Measurements from ENCODE around the gene PRDX1.
"Not testable (repeated sequence)": the region's sequence is repeated elsewhere in the genome, so short reads cannot be mapped to it uniquely, and the experiment has no call there.

PRDX1 gene

DNA sequence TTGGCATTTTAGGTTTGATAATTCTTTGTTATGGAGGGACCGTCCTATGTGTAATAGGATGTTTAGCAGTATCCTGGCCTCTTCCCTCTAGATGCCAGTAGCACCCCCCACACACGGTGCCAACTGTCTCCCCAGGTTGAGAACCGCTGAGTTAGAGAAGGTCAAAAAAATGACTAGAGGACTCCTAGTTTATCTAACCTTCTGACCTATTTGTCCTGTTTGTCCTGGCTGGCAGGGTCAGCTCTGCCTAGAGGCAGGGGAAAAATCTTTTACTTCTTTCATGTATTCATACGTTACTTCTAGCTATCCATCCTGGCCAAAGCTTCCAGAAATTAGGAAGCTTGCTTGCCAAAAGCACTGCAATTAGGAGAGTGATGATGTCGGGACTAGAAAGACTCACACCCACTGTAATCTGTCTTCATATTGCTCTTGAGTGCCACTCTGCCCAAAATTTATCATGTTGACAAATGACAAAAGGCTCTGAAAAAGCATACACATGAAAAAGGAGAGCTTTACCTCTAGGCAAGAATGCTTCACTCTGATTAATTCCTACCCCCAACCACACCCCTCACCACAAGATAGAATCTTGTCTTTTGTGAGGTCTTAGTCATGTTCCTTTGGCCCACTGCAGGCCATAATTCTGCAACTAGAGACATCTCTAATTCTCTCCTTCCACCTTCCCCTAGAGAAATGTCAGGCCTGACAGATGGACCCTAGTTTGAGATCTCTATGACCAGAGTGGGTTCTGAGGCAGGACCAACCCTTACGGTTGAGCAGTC is 14.5 kb upstream of the PRDX1 start:
- no peak for DNase-seq

DNA sequence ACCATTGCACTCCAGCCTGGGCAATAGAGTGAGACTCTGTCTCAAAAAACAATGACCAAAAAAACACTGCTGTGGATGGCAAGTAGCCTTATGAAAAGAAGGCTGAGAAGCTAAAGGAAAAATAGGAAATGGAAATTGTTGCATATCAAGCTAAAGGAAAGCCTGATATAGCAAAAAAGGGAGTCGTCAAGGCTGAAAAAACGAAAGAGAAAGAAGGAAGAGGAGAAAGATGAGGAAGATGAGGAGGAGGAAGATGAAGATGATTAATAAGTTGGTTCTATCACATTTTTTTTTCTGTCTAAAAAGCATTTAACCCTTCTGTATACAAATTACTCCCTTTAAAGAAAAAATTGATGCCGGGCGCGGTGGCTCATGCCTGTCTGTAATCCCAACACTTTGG is 10.2 kb upstream of the PRDX1 start:
- no peak for DNase-seq

DNA sequence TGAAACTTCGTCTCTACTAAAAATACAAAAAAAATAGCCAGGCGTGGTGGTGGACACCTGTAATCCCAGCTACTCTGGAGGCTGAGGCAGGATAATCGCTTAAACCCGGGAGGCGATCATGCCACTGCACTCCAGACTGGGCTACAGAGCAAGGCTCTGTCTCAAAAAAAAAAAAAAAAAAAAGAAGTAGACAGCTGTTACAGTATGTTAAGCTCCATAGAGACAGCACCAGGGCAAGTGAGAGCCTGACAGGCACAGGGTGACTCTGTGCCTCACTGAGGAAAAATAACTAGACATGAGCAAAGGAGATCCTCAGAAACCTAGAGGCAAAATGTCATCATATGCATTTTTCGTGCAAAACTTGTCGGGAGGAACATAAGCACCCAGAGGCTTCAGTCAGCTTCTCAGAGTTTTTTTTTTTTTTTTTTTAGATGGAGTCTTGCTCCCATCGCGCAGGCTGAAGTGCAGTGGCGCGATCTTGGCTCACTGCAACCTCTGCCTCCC is 9.0 kb upstream of the PRDX1 start:
- no peak for DNase-seq

DNA sequence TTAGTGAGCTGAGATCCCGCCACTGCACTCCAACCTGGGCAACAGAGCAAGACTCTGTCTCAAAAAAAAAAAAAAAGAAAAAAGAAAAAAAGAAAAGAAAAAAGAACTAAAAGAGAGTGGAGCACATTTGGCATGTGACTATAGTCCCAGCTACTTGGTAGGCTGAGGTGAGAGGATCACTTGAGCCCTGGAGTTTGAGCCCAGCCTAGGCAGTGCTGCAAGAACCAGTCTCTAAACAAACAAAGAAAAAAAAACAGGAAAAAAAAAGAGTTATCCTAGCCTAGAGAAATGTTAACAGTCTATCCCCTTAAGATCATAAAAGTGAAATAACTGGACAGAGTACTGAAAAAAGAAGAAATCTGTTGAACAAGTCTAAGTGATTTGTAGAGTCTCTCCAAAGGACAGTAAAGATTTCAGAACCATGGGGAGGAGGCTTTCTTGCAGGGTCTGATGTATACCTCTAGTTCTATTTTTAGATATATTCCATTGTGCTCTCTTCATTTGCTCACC is 4.5 kb upstream of the PRDX1 start:
- no peak for DNase-seq

DNA sequence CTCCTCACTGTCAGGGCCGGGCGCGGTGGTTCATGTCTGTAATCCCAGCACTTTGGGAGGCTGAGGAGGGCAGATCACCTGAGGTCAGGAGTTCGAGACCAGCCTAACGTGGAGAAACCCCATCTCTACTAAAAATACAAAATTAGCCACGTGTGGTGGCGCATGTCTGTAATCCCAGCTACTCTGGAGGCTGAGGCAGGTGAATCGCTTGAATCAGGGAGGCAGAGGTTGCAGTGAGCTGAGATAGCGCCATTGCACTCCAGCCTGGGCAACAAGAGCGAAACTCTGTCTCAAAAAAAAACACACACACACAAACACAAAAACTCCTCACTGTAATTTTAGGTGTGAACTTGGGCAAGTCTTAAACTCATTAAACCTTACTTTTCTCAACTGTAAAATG is 2.3 kb upstream of the PRDX1 start:
- not testable (repeated sequence) for DNase-seq

DNA sequence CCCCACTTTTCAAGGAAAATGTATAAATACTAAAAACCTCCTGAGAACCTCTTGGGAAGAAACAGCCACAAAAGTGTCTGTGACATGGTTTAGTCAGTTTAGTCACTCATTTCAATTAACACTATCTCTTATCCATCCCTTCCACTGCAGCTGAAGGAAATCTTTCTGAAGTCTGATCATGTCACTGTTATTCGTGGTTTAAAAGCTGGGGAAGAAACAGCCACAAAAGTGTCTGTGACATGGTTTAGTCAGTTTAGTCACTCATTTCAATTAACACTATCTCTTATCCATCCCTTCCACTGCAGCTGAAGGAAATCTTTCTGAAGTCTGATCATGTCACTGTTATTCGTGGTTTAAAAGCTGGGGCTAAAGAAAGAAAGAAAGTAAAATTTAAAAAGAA is 1.8 kb upstream of the PRDX1 start:
- not testable (repeated sequence) for DNase-seq

DNA sequence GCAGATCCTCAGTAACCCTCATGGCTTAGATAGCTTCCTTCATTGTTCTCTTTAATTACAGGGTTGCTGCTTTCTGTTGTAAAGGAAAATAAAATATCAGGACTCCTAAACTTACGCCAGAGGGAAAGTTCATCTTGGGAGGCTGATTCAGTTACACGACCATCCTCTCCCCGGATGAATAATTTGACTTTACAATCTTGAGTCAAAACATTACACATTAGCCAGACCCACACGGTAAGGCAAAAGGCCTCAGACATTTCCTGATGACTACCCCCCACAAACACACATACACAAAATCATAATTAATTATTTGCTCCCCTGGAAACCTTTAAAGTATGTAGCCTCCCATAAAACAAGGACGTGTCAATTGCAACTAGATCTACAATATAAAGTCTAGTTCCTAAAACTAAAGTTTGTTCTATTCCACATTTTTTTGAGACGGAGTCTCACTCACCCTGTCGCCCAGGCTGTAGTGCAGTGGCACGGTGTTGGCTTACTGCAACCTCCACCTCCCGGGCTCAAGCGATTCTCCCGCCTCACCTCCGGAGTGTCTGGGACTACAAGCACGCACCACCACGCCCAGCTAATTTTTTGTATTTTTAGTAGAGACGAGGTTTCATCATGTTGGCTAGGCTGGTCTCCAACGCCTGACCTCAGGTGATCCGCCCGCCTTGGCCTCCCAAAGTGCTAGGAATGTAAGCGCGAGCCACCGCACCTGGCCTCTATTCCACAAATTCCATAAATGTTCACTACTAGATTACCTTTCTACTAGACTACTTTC is 830 bp upstream of the PRDX1 start:
- DNase-seq, result no peak

DNA sequence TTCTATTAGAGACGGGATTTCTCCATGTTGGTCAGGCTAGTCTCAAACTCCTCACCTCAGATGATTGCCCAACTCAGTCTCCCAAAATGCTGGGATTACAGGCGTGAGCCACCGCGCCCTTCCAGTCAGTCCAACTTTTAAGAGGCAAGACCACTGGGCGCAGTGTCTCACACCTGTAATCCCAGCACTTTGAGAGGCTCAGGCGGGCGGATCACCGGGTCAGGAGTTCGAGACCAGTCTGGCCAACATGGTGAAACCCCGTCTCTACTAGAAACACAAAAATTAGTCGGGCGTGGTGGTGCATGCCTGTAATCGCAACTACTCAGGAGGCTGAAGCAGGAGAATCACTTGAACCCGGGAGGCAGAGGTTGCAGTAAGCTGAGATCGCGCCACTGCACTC is 1.9 kb downstream of the PRDX1 start:
- not testable (repeated sequence) for DNase-seq

DNA sequence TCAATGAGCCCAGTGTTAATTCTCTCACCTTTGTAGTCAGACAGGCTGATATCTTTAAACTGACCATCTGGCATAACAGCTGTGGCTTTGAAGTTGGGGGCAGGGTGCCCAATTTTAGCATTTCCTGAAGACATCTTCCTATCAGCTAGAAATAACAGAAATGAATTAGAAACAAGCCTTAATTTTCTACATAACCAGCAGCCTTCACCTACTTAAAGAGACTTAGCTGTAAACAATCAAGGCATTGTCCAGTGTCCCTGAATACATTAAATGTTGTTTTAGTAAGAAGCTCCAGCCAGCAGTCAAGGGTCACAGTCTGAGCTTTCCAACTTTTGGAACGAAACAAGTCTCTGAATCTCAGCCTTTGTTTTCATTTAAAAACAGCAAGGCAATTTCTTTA is 2.8 kb downstream of the PRDX1 start:
- no peak for DNase-seq

DNA sequence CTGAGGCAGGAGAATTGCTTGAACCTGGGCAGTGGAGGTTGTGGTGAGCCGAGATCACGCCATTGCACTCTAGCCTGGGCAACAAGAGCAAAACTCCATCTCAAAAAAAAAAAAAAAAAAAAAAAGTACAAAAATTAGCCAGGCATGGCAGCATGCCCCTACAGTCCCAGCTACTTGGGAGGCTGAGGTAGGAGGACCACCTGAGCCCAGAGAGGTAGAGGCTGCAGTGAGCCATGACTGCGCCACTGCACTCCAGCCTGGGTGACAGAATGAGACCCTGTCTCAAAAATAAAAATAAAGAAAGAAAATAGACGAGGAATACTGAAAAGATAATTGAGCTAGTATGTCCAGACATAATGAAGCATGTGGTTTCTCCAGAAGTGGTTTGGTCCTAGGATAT is 3.3 kb downstream of the PRDX1 start:
- not testable (repeated sequence) for DNase-seq

DNA sequence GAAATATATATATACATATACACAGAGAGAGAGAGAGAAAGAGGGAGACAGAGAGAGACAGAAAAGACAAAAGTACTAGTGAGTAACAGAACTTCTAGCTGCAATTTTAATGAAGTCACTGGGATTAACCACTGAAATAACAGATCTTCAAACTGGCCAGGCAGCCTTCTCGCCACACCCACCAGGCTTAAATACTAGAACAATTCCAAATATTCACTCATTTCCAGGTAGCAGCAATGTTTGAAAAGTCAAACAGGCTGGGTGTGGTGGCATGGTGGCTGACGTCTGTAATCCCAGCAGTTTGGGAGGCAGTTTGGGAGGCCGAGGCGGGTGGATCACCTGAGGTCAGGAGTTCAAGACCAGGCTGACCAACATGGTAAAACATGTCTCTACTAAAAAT is 5.2 kb downstream of the PRDX1 start:
- no peak for DNase-seq

DNA sequence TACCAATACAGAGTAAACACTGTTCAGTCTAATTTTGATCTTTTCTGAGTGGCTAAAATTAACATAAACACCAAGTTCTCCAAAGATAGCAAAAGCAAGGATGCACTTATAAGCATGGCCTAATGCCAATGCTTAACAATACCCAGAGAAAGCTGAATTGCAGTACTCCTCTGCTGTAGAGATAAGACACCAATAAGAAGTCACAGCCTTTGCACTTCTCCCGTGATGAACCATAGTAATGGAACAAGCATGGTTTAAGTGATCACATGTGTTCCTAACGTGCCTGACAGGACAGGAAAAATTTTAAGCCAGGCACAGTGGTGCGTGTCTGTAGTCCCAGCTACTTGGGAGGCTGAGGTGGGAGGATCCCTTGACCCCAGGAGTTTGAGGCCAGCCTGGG is 5.6 kb downstream of the PRDX1 start:
- DNase-seq, result no peak

DNA sequence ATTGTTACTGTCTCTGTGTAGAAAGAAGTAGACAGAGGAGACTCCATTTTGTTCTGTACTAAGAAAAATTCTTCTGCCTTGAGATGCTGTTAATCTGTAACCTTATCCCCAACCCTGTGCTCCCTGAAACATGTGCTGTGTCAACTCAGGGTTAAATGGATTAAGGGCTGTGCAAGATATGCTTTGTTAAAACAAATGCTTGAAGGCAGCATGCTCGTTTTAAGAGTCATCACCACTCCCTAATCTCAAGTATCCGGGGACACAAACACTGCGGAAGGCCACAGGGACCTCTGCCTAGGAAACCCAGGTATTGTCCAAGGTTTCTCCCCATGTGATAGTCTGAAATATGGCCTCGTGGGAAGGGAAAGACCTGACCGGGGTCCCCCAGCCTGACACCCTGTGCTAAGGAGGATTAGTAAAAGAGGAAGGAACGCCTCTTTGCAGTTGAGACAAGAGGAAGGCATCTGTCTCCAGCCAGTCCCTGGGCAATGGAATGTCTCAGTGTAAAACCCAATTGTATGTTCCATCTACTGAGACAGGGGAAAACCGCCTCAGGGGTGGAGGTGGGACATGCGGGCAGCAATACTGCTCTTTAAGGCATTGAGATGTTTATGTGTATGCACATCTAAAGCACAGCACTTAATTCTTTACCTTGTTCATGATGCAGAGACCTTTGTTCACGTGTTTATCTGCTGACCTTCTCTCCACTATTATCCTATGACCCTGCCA is 8.0 kb downstream of the PRDX1 start:
- DNase-seq, result not testable (repeated sequence)

DNA sequence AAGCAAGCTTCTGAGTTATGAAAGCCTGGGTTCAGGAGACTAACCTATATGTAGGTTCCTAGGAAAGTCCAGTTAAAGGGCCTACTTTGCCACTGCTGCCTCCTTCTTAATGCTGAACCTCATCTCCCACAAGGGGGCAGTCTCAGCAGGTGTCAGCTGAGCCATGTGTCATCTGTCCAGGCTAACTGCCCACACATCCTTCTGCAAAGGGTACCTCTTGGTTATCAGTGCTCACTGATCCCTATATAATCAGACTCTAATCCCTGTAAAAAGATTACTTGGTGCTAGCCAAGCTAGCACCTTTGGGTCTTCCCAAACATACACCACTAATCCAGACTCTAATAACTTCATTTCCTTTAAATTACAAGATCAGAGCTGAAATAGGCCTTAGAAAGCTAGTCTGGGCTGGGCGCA is 9.0 kb downstream of the PRDX1 start:
- DNase-seq, result peak; percentile 67 to 74

DNA sequence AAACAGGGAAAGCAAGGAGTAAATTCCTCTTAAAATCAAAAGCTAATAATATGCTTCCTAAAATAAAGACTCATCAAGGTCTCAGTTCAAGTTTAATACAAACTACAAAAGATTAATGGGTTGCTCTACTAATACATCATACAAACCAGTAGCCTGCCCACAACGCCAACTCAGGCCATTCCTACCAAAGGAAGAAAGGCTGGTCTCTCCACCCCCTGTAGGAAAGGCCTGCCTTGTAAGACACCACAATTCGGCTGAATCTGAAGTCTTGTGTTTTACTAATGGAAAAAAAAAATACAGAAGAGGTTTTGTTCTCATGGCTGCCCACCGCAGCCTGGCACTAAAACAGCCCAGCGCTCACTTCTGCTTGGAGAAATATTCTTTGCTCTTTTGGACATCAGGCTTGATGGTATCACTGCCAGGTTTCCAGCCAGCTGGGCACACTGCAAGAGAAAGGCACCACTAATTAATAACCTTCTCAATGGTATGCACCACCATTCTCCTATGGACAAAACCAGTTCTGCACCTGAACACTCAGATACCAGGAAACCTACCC is 10.6 kb downstream of the PRDX1 start:
- no peak for DNase-seq

DNA sequence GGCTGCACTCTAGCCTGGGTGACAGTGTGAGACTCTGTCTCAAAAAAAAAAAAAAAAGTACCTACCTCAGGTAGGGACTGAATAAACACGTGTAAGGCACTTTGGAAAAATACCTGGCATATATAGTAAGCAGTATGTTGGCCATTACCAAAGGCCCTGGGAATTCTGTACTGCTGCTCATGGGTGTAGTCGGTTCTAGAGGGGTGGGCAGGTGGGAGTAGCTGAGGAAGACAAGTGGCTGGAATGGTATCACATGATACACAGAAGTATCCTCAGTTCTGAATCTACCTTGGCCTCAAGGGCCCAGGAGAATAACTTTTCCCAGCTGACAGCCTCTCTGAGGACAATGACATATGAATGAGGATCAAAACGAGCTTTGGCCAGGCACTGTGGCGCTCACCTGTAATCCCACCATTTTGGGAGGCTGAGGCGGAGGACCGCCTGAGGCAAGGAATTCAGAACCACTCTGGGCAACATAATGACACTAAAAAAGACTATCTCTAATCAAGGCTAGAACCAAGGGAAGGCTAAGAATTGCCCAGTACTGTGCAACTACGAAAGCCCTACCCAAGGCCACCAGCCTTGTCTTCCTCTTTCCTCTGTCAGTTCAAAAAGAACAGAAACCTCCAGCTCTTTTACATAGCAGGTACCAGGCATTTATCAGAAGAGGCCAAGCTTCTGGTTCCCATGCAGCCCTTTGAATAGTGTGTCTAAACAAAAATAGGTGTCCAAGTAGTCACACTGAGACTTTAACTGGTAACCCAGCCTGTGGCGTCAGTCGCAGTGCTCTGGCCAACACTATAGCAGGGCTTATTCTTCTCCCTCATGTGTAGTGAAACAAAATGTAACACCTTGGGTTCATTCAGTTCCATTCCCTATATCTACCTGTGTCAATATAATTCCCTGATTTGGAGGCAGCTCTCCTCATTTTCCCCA is 11.4 kb downstream of the PRDX1 start:
- DNase-seq, result no peak

DNA sequence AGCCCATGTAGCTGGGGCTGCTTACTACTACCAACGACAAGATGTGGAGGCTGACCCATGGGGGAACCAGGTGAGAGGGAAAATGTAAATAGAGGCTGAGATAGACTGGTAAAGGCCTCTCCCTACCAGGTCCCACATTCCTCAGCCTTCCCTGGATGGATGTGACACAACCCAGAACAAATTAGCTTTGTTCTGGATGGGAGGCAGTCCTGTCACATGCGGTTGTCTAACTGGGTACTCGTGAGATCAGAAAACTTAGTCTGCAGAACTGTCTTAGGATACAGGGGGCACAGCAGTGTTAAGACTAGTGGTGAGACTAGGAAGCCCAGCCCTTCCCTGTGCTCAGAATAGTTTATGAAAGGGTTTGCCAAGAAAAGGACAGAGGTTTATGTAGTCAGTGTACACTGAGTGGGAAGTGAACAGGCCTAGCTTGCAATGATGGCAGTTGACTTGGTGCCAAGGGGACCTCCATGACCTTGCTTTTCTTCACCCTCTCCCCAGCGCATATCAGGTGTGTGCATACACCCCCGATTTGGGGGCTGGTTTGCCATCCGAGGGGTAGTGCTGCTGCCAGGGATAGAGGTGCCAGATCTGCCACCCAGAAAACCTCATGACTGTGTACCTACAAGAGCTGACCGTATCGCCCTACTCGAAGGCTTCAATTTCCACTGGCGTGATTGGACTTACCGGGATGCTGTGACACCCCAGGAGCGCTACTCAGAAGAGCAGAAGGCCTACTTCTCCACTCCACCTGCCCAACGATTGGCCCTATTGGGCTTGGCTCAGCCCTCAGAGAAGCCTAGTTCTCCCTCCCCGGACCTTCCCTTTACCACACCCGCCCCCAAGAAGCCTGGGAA is 13.2 kb downstream of the PRDX1 start:
- DNase-seq, result no peak

DNA sequence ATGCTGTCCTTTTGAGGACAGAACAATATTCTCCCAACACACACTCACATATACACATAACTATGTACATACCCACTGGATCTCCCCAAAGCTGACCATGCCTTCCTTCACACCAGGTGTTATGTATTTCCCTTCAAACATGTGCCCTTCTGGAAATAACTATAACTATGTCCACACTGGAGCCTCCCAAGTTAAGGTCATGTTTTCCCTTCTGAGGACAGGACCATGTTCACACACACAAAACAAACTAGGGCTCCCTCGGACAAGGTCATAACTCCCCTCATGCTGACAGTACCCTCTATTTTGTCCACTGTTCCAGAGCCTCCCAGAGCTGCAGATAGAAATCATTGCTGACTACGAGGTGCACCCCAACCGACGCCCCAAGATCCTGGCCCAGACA is 13.8 kb downstream of the PRDX1 start:
- DNase-seq, result no peak

DNA sequence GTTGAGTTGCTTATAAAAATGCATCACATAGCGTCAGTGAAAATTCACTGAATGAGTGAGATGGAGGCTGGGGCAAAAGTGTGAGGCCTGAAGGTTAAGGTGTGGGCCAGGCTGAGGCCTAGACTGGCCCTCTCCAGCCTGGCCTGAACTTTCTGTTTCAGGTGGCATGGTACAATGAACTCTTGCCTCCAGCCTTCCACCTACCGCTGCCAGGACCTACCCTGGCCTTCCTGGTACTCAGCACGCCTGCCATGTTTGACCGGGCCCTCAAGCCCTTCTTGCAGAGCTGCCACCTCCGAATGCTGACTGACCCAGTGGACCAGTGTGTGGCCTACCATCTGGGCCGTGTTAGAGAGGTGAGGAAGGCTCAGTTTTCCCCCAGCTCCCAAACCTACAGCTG is 14.5 kb downstream of the PRDX1 start:
- no peak for DNase-seq

DNA sequence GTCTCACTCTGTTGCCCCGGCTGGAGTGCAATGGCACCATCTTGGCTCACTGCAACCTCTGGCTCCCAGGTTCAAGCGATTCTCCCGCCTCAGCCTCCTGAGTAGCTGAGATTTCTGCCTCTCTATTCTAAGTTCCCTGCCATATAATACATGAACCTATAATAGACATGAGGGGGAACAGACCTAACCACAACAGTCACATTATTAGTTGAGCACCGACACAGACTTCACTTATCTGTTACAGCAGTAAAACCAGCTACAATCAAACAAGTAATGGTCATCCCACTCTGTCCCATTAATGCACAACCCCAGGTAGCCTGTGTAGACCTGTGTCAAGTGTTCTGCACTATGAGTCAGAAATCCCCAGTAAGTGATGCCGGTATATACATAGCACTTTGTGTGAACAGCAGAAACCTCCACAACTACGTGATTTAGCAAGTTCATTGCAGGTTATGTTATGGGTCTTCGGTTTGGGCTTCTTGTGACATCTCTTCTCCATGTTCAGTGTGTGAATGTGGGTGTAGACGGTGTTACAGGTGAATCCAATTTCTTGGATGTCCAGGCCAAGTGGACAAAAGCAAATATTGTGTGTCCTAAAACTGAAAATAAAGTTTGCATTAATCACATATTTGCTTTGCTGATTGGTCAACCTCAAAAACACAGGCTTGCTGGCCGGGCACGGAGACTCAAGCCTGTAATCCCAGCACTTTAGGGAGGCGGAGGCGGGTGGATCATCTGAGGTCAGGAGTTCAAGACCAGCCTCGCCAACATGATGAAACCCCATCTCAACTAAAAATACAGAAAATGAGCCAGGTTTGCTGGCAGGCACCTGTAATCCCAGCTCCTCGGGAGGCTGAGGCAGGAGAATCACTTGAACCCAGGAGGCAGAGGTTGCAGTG is 18.0 kb downstream of the PRDX1 start:
- DNase-seq, result no peak
